Stimulated activated naive CD4-positive, alpha-beta T cell (primary cell): Measurements from ENCODE around the gene CD96.
"Not testable (repeated sequence)": the region's sequence is repeated elsewhere in the genome, so short reads cannot be mapped to it uniquely, and the experiment has no call there.

Source experiments
- DNase-seq, 6 experiments: peaks; one replicate each; lab custom pipeline; 2025; lab: John Stamatoyannopoulos, UW

The CD96 gene

GRCh38 chr3:111561902-111562301 is 19.9 kb downstream of the CD96 start:
- DNase-seq, result not testable (repeated sequence)

DNA sequence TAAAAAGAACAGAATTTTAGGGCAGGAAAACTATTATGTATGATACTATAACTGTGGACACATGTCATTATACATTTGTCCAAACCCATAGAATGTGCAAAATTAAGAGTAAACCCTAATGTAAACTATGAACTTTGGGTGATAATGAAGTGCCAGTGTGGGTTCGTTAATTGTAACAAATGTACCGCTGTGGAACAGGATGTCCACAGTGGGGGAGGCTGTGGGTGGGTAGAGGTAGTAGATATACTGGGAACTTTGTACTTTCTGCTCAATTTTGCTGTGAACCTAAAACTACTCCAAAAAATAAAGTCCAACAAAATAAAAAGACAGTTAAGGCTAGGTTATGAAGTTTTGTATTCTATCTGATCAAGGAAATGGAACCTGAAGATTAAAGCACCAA is 24.8 kb downstream of the CD96 start:
- no peak for DNase-seq

DNA sequence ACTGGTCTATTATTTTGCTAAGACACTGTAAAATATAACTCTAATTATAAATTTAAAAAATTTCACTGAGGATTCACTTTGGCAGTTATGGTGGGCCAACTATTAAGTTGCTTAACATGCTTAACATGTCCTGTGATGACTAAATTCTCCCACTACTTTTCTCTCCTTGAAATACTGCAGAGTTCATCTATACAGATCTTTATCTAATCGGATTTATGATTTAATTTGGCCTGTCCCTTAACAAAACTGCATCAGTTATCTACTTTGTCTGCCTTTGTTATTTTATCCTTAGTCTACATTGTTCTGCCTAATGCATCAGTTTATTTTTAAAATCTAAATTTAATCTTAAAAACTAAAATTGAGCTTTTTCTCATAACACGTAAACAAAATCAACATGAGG is 26.4 kb downstream of the CD96 start:
- DNase-seq, result no peak

DNA sequence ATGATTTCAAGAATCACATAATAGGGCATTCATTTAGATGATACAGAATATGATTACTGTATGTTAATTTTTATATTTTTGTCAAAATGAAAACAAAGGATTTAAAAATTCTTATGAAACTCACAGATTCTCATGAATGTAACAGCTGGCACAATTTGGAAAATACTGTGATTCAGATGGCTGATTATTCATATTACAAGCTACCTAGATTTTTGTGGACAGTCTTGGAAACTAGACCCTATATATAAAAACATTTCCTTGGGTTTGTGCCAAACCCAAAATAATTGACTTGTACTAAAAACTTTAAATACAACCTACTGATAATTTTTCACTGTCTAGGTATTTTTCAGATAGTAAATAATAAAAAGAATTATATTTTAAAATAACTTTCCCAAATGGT is 26.9 kb downstream of the CD96 start:
- DNase-seq, result no peak

- DNase-seq, result no peak
Observed at GRCh38 chr3:111570404-111571030, 28.5 kb downstream of the CD96 start.

GRCh38 chr3:111571282-111571681 is 29.3 kb downstream of the CD96 start:
- DNase-seq, result no peak

DNA sequence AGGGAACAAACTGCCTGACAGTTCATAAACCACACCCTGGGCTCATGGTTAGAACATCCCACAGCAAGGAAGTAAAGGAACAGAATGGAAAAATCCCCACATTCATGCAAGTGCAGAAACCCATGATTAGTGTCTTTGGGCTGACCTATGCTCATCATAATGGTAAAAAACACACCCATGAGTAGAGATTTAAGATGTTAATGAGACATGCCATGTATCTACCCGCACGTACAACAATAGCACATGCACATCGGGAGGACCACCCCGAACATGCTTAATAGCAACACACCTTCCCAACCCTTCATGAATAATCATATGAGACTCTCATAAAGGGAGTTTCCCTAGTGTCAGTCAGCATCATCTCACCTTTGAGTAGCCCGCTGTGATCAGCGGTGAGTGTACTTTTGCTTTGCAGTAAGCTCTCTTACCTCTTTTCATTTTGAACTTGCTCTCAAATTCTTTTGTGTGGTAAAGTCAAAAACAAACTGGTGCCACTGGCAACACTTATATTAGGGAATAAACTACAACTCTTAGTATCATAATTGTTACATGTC is 30.0 kb downstream of the CD96 start:
- DNase-seq, result no peak

DNA sequence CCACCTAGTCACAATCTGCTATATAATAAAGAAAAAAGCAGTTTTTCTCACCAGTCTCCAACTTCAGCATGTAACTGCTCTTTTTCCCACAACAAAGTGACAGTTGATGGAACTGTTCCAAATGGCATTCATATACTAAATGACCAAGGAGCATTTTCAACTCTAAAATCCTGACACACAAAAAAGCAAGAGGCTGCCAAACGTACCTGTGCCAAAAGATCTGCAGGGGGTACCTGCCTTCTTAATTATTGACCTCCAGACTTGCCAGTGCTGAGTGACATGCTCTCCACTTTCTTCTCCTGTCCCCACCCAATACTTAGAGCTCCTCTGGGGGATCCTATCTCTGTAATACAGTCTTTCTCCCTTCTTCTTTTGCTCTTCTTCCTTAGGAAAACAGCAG is 35.1 kb downstream of the CD96 start:
- no peak for DNase-seq

GRCh38 chr3:111577798-111578685 is 36.0 kb downstream of the CD96 start:
- DNase-seq, result no peak

DNA sequence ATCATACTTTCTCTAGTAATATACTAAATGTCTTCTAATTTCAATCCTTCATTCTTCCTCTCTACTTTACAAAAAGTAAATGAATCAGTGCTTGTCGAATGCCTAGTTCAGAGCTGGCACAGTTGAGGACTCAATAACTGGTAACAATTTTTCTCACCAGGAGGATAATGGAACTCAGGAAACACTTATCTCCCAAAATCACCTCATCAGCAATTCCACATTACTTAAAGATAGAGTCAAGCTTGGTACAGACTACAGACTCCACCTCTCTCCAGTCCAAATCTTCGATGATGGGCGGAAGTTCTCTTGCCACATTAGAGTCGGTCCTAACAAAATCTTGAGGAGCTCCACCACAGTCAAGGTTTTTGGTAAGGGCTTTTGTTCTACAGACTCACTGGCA is 36.9 kb downstream of the CD96 start:
- no peak for DNase-seq

- no peak for DNase-seq
Observed at GRCh38 chr3:111579495-111579894, 37.5 kb downstream of the CD96 start.

GRCh38 chr3:111581403-111582119 is 39.6 kb downstream of the CD96 start:
- DNase-seq, result no peak

- DNase-seq, result no peak
Observed at GRCh38 chr3:111582120-111582474, 40.1 kb downstream of the CD96 start.

DNA sequence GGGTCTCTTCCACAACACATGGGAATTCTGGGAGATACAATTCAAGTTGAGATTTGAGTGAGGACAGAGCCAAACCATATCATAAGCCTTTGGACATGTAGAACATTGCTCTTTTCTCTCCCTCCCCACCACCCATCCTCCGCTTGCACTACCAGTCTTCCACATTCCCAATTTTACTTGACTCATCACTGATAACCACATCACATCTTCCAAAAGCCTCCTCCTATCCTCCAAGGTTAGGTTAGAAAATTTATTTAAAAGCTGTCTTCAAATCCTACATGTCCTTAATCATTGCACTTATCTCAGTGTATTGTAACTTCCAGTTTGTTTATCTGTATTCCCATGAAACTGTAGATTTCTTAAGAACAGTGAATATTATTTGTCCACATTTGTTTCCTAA is 42.7 kb downstream of the CD96 start:
- no peak for DNase-seq

DNA sequence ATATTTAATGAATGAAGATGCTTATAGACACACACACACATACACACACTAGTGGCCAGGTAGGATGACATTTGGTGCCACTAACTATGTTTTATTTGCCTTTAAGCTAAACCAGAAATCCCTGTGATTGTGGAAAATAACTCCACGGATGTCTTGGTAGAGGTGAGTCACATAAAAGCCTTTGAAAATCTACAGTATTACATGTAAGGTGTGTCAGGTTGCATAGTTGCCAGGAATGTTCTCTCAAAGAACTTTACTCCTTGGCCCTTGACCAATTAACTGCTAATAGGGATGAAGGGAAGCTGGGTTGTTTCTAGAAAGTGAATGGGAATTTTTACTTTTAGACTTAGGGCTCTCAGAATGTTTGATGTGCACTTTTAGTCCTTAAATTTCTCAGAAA is 43.2 kb downstream of the CD96 start:
- DNase-seq, result no peak

- DNase-seq, result no peak
Observed at GRCh38 chr3:111588527-111588926, 46.5 kb downstream of the CD96 start.

GRCh38 chr3:111589303-111590142 is 47.5 kb downstream of the CD96 start:
- no peak for DNase-seq

GRCh38 chr3:111590143-111590491 is 48.1 kb downstream of the CD96 start:
- DNase-seq, result no peak

DNA sequence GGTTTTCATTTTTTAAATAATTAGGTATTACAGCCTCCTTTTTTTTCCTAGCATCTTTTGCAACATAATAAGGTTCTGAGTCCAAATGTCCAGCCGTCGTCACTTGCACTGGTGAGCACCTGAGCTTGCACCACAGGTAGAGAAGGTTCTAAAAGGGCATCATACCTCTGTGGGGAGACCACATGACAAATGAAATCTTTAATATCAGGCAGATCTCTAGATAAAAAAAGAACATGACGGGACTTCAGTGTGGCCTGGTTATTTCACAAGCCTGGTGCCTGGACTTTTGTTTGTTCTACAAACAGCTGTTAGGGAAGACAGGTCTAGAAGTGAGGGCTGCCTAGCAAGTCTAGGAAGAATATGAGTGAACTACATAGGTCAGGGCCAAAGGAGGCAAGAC is 49.6 kb downstream of the CD96 start:
- DNase-seq, result no peak

DNA sequence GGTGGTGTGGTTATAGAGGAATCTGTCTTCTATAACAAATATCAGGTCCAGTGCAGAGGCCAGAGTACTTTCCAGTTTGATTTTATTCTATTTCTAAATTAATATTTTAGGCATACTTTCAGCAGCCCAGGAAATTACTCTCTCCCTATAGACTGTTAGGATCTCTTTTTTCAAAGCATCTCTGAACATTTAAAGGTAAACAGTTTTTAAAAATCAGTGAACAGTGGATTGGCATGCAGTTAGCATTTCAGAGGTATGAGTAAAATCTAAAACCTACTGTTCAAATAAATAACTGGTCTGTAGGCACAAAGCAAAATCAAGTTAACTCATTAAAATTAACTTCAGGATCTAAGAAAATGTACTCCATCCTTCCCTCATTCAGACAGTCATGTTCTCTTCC is 50.1 kb downstream of the CD96 start:
- DNase-seq, result no peak

- DNase-seq, result no peak
Observed at GRCh38 chr3:111592936-111593335, 50.9 kb downstream of the CD96 start.

DNA sequence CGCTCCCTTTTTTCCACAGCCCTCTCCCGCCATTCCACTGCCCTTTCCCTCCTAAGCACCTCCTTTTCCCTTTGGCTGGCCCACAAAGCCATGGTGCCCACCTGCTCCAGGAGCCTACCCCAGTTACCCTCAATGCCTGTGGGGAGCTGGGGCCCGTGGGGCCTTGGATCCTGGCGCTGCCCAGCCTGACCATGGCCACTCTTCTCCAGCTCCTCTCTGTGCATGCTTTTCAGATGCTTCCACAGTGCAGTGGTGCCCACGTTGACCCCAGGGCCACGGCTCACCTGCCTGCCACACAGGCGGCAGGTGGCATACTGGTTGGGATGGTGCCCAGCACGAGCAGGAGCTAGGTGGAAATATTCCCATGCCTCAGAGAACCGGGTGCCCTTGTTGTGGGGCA is 51.7 kb downstream of the CD96 start:
- no peak for DNase-seq
